ENCODE measurements around the gene NYAP1. TPM values are rescaled to one million over a fixed set of nuclear protein-coding genes. Genes with fewer than 3 reads are reported as not detected.
"Not testable (repeated sequence)": the region's sequence is repeated elsewhere in the genome, so short reads cannot be mapped to it uniquely, and the experiment has no call there.

NYAP1 gene
- total and polyA plus RNA-seq, 7 experiments from 2014 or later = 0.11 to 0.64 (median 0.44) TPM; not detected in 2

- peaks cover 0 to 35% (median 13%) of the 10 kb centered on the region in 7 donors for H3K4me1 Mint-ChIP-seq
- H3K4me3 Mint-ChIP-seq = peak overlapping the region in 1 of 10 donors; percentile 44
- H3K27ac Mint-ChIP-seq = peak overlapping the region in 3 of 9 donors; percentile 51 to 82 (median 63)
- DNase-seq = no peak
- peak overlapping the region; percentile 46 for H3K27ac ChIP-seq (ENCODE audit: low read depth, low read length)
- ChIA-PET POLR2A (interaction anchor here (0.7 to 4.9 kb wide), 7 partner anchors 9 to 927 kb away, joined by 3 to 41 read pairs (median 6); partner anchors contain the start of genes MEPCE, PPP1R35 and ZCWPW1), CTCF (interaction anchor here (1.4 kb wide), 1 partner anchor 10 kb away, joined by 3 read pairs; no protein-coding TSS in a partner anchor)
- no peaks in the 10 kb centered on the region for H3K27me3 ChIP-seq (ENCODE audit: control insufficient read depth in 2 of 2, insufficient read depth in 2 of 2, low read length in 2 of 2)
- ATAC-seq = peak; percentile 86
- no peak overlapping the region for H3K4me3 ChIP-seq (ENCODE audit: low read length)
- H3K27me3 Mint-ChIP-seq = no peaks in the 10 kb centered on the region
- peaks cover 0 to 13% of the 10 kb centered on the region in 2 donors for H3K4me1 ChIP-seq (ENCODE audit: control insufficient read depth in 2 of 2, insufficient read depth in 2 of 2, low read length in 2 of 2)
- no peaks in the 10 kb centered on the region for H3K9me3 ChIP-seq (ENCODE audit: control insufficient read depth in 2 of 3, low read length in 3 of 3)
- intact Hi-C loops (cut with micrococcal nuclease) = no loop called here
- peaks cover 0 to 3% (median 0%) of the 10 kb centered on the region in 5 donors for H3K36me3 Mint-ChIP-seq
- H3K36me3 ChIP-seq (ENCODE audit: control insufficient read depth in 2 of 3, insufficient read depth in 3 of 3, low read length in 3 of 3) = no peaks in the 10 kb centered on the region
- no peaks in the 10 kb centered on the region for H3K9me3 Mint-ChIP-seq
Measured at GRCh38 chr7:100444311-100445278, 39.1 kb upstream of the NYAP1 start.

GRCh38 chr7:100446040-100446439 lies 37.7 kb upstream of the NYAP1 start:
- intact Hi-C loops (cut with micrococcal nuclease) = no loop called here
- no peaks in the 10 kb centered on the region for H3K27me3 Mint-ChIP-seq
- DNase-seq (no peak), ATAC-seq (no peak)
- POLR2A ChIA-PET = interaction anchor here (0.5 to 4.9 kb wide), 3 partner anchors 10 to 25 kb away, joined by 3 to 41 read pairs (median 34); partner anchors contain the start of genes MEPCE, PPP1R35 and ZCWPW1
- Histone ChIP-seq H3K36me3 (ENCODE audit: control insufficient read depth in 2 of 3, insufficient read depth in 3 of 3, low read length in 3 of 3) (no peaks in the 10 kb centered on the region), H3K27me3 (ENCODE audit: control insufficient read depth in 2 of 2, insufficient read depth in 2 of 2, low read length in 2 of 2) (no peaks in the 10 kb centered on the region), H3K4me1 (ENCODE audit: control insufficient read depth in 2 of 2, insufficient read depth in 2 of 2, low read length in 2 of 2) (peaks cover 0 to 13% of the 10 kb centered on the region in 2 donors), H3K27ac (ENCODE audit: low read depth, low read length) (no peak overlapping the region), H3K9me3 (ENCODE audit: control insufficient read depth in 2 of 3, low read length in 3 of 3) (no peaks in the 10 kb centered on the region), H3K4me3 (ENCODE audit: low read length) (no peak overlapping the region)
- H3K36me3 Mint-ChIP-seq = peaks cover 0 to 3% (median 0%) of the 10 kb centered on the region in 5 donors
- CTCF ChIA-PET = no interaction called here
- no peaks in the 10 kb centered on the region for H3K9me3 Mint-ChIP-seq
- H3K4me3 Mint-ChIP-seq = no peak overlapping the region
- H3K4me1 Mint-ChIP-seq = peaks cover 0 to 39% (median 17%) of the 10 kb centered on the region in 7 donors
- H3K27ac Mint-ChIP-seq = no peak overlapping the region

- ATAC-seq; H3K27me3 Mint-ChIP-seq; H3K9me3 ChIP-seq (ENCODE audit: control insufficient read depth in 2 of 3, low read length in 3 of 3); H3K27ac ChIP-seq (ENCODE audit: low read depth, low read length); intact Hi-C loops (cut with micrococcal nuclease); DNase-seq; H3K4me3 ChIP-seq (ENCODE audit: low read length); H3K36me3 Mint-ChIP-seq; H3K4me3 Mint-ChIP-seq; H3K9me3 Mint-ChIP-seq; H3K36me3 ChIP-seq (ENCODE audit: control insufficient read depth in 2 of 3, insufficient read depth in 3 of 3, low read length in 3 of 3); H3K27me3 ChIP-seq (ENCODE audit: control insufficient read depth in 2 of 2, insufficient read depth in 2 of 2, low read length in 2 of 2); H3K27ac Mint-ChIP-seq: not testable (repeated sequence)
- ChIA-PET POLR2A (interaction anchor here (0.6 to 4.9 kb wide), 5 partner anchors 9 to 324 kb away, joined by 3 to 41 read pairs (median 6); partner anchors contain the start of genes MEPCE, PPP1R35 and ZCWPW1), CTCF (interaction anchor here (0.7 kb wide), 1 partner anchor 35 kb away, joined by 3 read pairs; no protein-coding TSS in a partner anchor)
- peaks cover 0 to 32% (median 17%) of the 10 kb centered on the region in 7 donors for H3K4me1 Mint-ChIP-seq
- peaks cover 0 to 13% of the 10 kb centered on the region in 2 donors for H3K4me1 ChIP-seq (ENCODE audit: control insufficient read depth in 2 of 2, insufficient read depth in 2 of 2, low read length in 2 of 2)
Measured at GRCh38 chr7:100447363-100447762, 36.4 kb upstream of the NYAP1 start.

- Histone ChIP-seq H3K9me3 (ENCODE audit: control insufficient read depth in 2 of 3, low read length in 3 of 3) (no peaks in the 10 kb centered on the region), H3K27me3 (ENCODE audit: control insufficient read depth in 2 of 2, insufficient read depth in 2 of 2, low read length in 2 of 2) (no peaks in the 10 kb centered on the region), H3K36me3 (ENCODE audit: control insufficient read depth in 2 of 3, insufficient read depth in 3 of 3, low read length in 3 of 3) (no peaks in the 10 kb centered on the region), H3K4me1 (ENCODE audit: control insufficient read depth in 2 of 2, insufficient read depth in 2 of 2, low read length in 2 of 2) (peaks cover 0 to 12% of the 10 kb centered on the region in 2 donors), H3K27ac (ENCODE audit: low read depth, low read length) (no peak overlapping the region), H3K4me3 (ENCODE audit: low read length) (no peak overlapping the region)
- intact Hi-C loops (cut with micrococcal nuclease) = no loop called here
- Mint-ChIP-seq H3K27ac (peak overlapping the region in 2 of 9 donors; percentile 53 to 64), H3K36me3 (no peaks in the 10 kb centered on the region), H3K4me1 (peaks cover 0 to 24% (median 14%) of the 10 kb centered on the region in 7 donors), H3K4me3 (peak overlapping the region in 4 of 10 donors; percentile 13 to 39 (median 26)), H3K9me3 (no peaks in the 10 kb centered on the region), H3K27me3 (no peaks in the 10 kb centered on the region)
- ChIA-PET CTCF (interaction anchor here (1.0 kb wide), 1 partner anchor 320 kb away, joined by 3 read pairs; no protein-coding TSS in a partner anchor), POLR2A (interaction anchor here (0.6 to 7.8 kb wide), 4 partner anchors 13 to 974 kb away, joined by 4 to 71 read pairs (median 12); partner anchors contain the start of genes MEPCE, POP7, PPP1R35 and ZCWPW1)
- no peak for ATAC-seq
- no peak for DNase-seq
Measured at GRCh38 chr7:100449190-100449795, 34.4 kb upstream of the NYAP1 start.

GRCh38 chr7:100452513-100452912 lies 31.2 kb upstream of the NYAP1 start:
- Histone ChIP-seq H3K4me3 (ENCODE audit: low read length) (no peak overlapping the region), H3K9me3 (ENCODE audit: control insufficient read depth in 2 of 3, low read length in 3 of 3) (no peaks in the 10 kb centered on the region), H3K4me1 (ENCODE audit: control insufficient read depth in 2 of 2, insufficient read depth in 2 of 2, low read length in 2 of 2) (peaks cover 0 to 8% of the 10 kb centered on the region in 2 donors), H3K27ac (ENCODE audit: low read depth, low read length) (no peak overlapping the region), H3K27me3 (ENCODE audit: control insufficient read depth in 2 of 2, insufficient read depth in 2 of 2, low read length in 2 of 2) (no peaks in the 10 kb centered on the region), H3K36me3 (ENCODE audit: control insufficient read depth in 2 of 3, insufficient read depth in 3 of 3, low read length in 3 of 3) (peaks cover 0 to 6% (median 0%) of the 10 kb centered on the region in 3 experiments)
- no peak for DNase-seq
- Mint-ChIP-seq H3K4me3 (peak overlapping the region in 1 of 10 donors; percentile 18), H3K27me3 (no peaks in the 10 kb centered on the region), H3K4me1 (peaks cover 7 to 28% (median 15%) of the 10 kb centered on the region in 7 donors), H3K9me3 (no peaks in the 10 kb centered on the region), H3K27ac (peak overlapping the region in 1 of 9 donors; percentile 6), H3K36me3 (no peaks in the 10 kb centered on the region)
- no peak for ATAC-seq
- POLR2A ChIA-PET = interaction anchor here (0.8 to 7.8 kb wide), 4 partner anchors 11 to 23 kb away, joined by 4 to 71 read pairs (median 24); partner anchors contain the start of genes MEPCE, PPP1R35 and ZCWPW1
- CTCF ChIA-PET = no interaction called here
- intact Hi-C loops (cut with micrococcal nuclease) = no loop called here

GRCh38 chr7:100453854-100454253 lies 29.9 kb upstream of the NYAP1 start:
- peak overlapping the region in 4 of 10 donors; percentile 6 to 67 (median 54) for H3K4me3 Mint-ChIP-seq
- H3K9me3 Mint-ChIP-seq; DNase-seq; H3K9me3 ChIP-seq (ENCODE audit: control insufficient read depth in 2 of 3, low read length in 3 of 3); H3K27me3 Mint-ChIP-seq; ATAC-seq; intact Hi-C loops (cut with micrococcal nuclease); H3K4me3 ChIP-seq (ENCODE audit: low read length); H3K27ac ChIP-seq (ENCODE audit: low read depth, low read length); H3K36me3 ChIP-seq (ENCODE audit: control insufficient read depth in 2 of 3, insufficient read depth in 3 of 3, low read length in 3 of 3); H3K36me3 Mint-ChIP-seq; H3K27me3 ChIP-seq (ENCODE audit: control insufficient read depth in 2 of 2, insufficient read depth in 2 of 2, low read length in 2 of 2); H3K4me1 ChIP-seq (ENCODE audit: control insufficient read depth in 2 of 2, insufficient read depth in 2 of 2, low read length in 2 of 2): not testable (repeated sequence)
- peaks cover 7 to 28% (median 15%) of the 10 kb centered on the region in 7 donors for H3K4me1 Mint-ChIP-seq
- peak overlapping the region in 1 of 9 donors; percentile 86 for H3K27ac Mint-ChIP-seq
- ChIA-PET CTCF (interaction anchor here (0.6 to 2.2 kb wide), 5 partner anchors 15 to 339 kb away, joined by 3 to 9 read pairs (median 5); no protein-coding TSS in a partner anchor), POLR2A (interaction anchor here (1.1 to 7.8 kb wide), 5 partner anchors 9 to 115 kb away, joined by 4 to 71 read pairs (median 5); partner anchors contain the start of genes MEPCE, PPP1R35 and ZCWPW1)

Data from naive thymus-derived CD4-positive, alpha-beta T cell (primary cell).